ENCODE results near the gene UCKL1. TPM values are rescaled to one million over a fixed set of nuclear protein-coding genes. Genes with fewer than 3 reads are reported as not detected.
A peak's percentile ranks its signal among the peaks of the same experiment; 100 is the strongest.

UCKL1 gene
- polyA plus RNA-seq, 3 donors = 10.9 to 65.8 (median 14.5) TPM

DNA sequence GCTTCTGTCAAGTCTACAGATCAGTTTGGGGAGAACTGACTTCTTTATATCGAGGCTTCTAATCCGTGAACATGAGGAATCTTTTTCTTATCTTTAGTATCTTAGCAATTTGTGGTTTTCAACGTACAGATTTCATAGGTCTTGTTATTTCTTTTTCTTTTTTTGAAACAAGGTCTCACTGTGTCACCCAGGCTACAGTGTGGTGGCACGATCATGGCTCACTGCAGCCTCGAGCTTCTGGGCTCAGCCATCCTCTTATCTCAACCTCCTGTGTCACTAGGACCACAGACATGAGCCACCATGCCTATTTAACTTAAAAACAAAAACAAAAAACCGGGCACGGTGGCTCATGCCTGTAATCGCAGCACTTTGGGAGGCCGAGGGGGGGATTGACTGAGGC is 32.0 kb downstream of the UCKL1 start:
- Histone ChIP-seq H3K4me3 (replicated peaks in 1 of 3; ENCODE audit: low read depth in 2 of 3, low read length in 3 of 3) (no peak overlapping the region), H2AFZ (ENCODE audit: insufficient read depth, low read depth, low read length, poor library complexity, severe bottlenecking) (no peak overlapping the region), H3K79me2 (ENCODE audit: insufficient read depth, low read length) (peaks cover 95% of the 10 kb centered on the region), H3K36me3 (replicated peaks in 1 of 2; ENCODE audit: control insufficient read depth in 1 of 2, insufficient read depth in 2 of 2, low read length in 2 of 2) (peaks cover 46 to 90% of the 10 kb centered on the region in 2 donors), H3K27me3 (ENCODE audit: control insufficient read depth in 2 of 2, insufficient read depth in 2 of 2, low read length in 2 of 2) (no peaks in the 10 kb centered on the region), H3K4me2 (replicated peaks; ENCODE audit: extremely low read depth, low read length, poor library complexity, severe bottlenecking) (no peak overlapping the region), H3K9ac (ENCODE audit: insufficient read depth, low read length, poor library complexity, severe bottlenecking) (no peak overlapping the region), H3K4me1 (ENCODE audit: control insufficient read depth in 1 of 2, insufficient read depth in 2 of 2, low read length in 2 of 2) (no peaks in the 10 kb centered on the region), H3K9me3 (replicated peaks in 1 of 2; ENCODE audit: control insufficient read depth in 1 of 2, insufficient read depth in 1 of 2, low read length in 2 of 2) (no peaks in the 10 kb centered on the region), H4K20me1 (ENCODE audit: insufficient read depth, low read length) (peaks cover 96% of the 10 kb centered on the region), H3K27ac (ENCODE audit: low read depth in 1 of 2, low read length in 2 of 2) (peak overlapping the region in 1 of 2 donors; percentile 37)
- 59% methylated on average over 3 of the region's 9 CpGs for WGBS (ENCODE audit: insufficient coverage)
- no peaks in the 10 kb centered on the region for H3K9me3 Mint-ChIP-seq
- no peaks in the 10 kb centered on the region for H3K4me1 Mint-ChIP-seq
- H3K36me3 Mint-ChIP-seq = peaks cover 44 to 84% of the 10 kb centered on the region in 2 donors
- intact Hi-C loops (cut with micrococcal nuclease) = no loop called here
- no peak for DNase-seq
- no peak for TF ChIP-seq CTCF (IDR thresholded peaks at IDR 0.05)
- peak overlapping the region in 3 of 7 donors; percentile 38 to 55 (median 51) for H3K27ac Mint-ChIP-seq
- H3K27me3 Mint-ChIP-seq (ENCODE audit: low read depth in 3 of 3) = no peaks in the 10 kb centered on the region
- no peak overlapping the region for H3K4me3 Mint-ChIP-seq

GRCh38 chr20:63923651-63924050 is 32.6 kb downstream of the UCKL1 start:
- peaks cover 46 to 90% of the 10 kb centered on the region in 2 donors for H3K36me3 ChIP-seq (replicated peaks in 1 of 2; ENCODE audit: control insufficient read depth in 1 of 2, insufficient read depth in 2 of 2, low read length in 2 of 2)
- peaks cover 95% of the 10 kb centered on the region for H3K79me2 ChIP-seq (ENCODE audit: insufficient read depth, low read length)
- peak overlapping the region in 1 of 2 donors; percentile 37 for H3K27ac ChIP-seq (ENCODE audit: low read depth in 1 of 2, low read length in 2 of 2)
- Mint-ChIP-seq H3K27me3 (ENCODE audit: low read depth in 3 of 3) (no peaks in the 10 kb centered on the region), H3K9me3 (no peaks in the 10 kb centered on the region), H3K36me3 (peaks cover 43 to 84% of the 10 kb centered on the region in 2 donors), H3K4me3 (no peak overlapping the region), H3K4me1 (no peaks in the 10 kb centered on the region), H3K27ac (peak overlapping the region in 3 of 7 donors; percentile 51 to 70 (median 55))
- H3K9ac ChIP-seq (ENCODE audit: insufficient read depth, low read length, poor library complexity, severe bottlenecking) = no peak overlapping the region
- H3K9me3 ChIP-seq (replicated peaks in 1 of 2; ENCODE audit: control insufficient read depth in 1 of 2, insufficient read depth in 1 of 2, low read length in 2 of 2) = no peaks in the 10 kb centered on the region
- no peaks in the 10 kb centered on the region for H3K4me1 ChIP-seq (ENCODE audit: control insufficient read depth in 1 of 2, insufficient read depth in 2 of 2, low read length in 2 of 2)
- intact Hi-C loops (cut with micrococcal nuclease) = no loop called here
- no peak overlapping the region for H2AFZ ChIP-seq (ENCODE audit: insufficient read depth, low read depth, low read length, poor library complexity, severe bottlenecking)
- peaks cover 96% of the 10 kb centered on the region for H4K20me1 ChIP-seq (ENCODE audit: insufficient read depth, low read length)
- no peak for DNase-seq
- H3K4me3 ChIP-seq (replicated peaks in 1 of 3; ENCODE audit: low read depth in 2 of 3, low read length in 3 of 3) = no peak overlapping the region
- no CpG with 5 or more reads among the region's 8 CpGs for WGBS (ENCODE audit: insufficient coverage)
- H3K4me2 ChIP-seq (replicated peaks; ENCODE audit: extremely low read depth, low read length, poor library complexity, severe bottlenecking) = no peak overlapping the region
- TF ChIP-seq CTCF (IDR thresholded peaks at IDR 0.05) = no peak
- no peaks in the 10 kb centered on the region for H3K27me3 ChIP-seq (ENCODE audit: control insufficient read depth in 2 of 2, insufficient read depth in 2 of 2, low read length in 2 of 2)
